DMS 273 (cell line): Measurements from ENCODE around the gene NOX5.

Experiments
- DNase-seq: peaks from one replicate; lab custom pipeline; 2025; ENCODE audit not compliant: unreplicated experiment; lab: John Stamatoyannopoulos, UW

Gene NOX5

GRCh38 chr15:68990231-68990991 is 24.1 kb upstream of the NOX5 start:
- no peak for DNase-seq

- peak; percentile 91 for DNase-seq
Observed at GRCh38 chr15:68990992-68991500, 23.4 kb upstream of the NOX5 start.

GRCh38 chr15:68991723-68992122 is 22.8 kb upstream of the NOX5 start:
- peak; percentile 96 for DNase-seq

GRCh38 chr15:68992696-68993095 is 21.8 kb upstream of the NOX5 start:
- no peak for DNase-seq

- DNase-seq: no peak
Observed at GRCh38 chr15:68993276-68993675, 21.2 kb upstream of the NOX5 start.

- DNase-seq: no peak
Observed at GRCh38 chr15:68994149-68994548, 20.3 kb upstream of the NOX5 start.

GRCh38 chr15:68994981-68995761 is 19.3 kb upstream of the NOX5 start:
- DNase-seq: no peak

GRCh38 chr15:68997050-68997449 is 17.4 kb upstream of the NOX5 start:
- DNase-seq: no peak

- no peak for DNase-seq
Observed at GRCh38 chr15:68997930-68998777, 16.3 kb upstream of the NOX5 start.

- no peak for DNase-seq
Observed at GRCh38 chr15:68999091-68999490, 15.4 kb upstream of the NOX5 start.

GRCh38 chr15:69000091-69000490 is 14.4 kb upstream of the NOX5 start:
- DNase-seq: peak; percentile 28

GRCh38 chr15:69000725-69001503 is 13.6 kb upstream of the NOX5 start:
- DNase-seq: peak; percentile 73

GRCh38 chr15:69002783-69003182 is 11.7 kb upstream of the NOX5 start:
- DNase-seq: no peak

GRCh38 chr15:69004011-69004410 is 10.5 kb upstream of the NOX5 start:
- no peak for DNase-seq

GRCh38 chr15:69008056-69008455 is 6.4 kb upstream of the NOX5 start:
- DNase-seq: no peak

GRCh38 chr15:69009341-69009740 is 5.2 kb upstream of the NOX5 start:
- DNase-seq: no peak

GRCh38 chr15:69011641-69012040 is 2.9 kb upstream of the NOX5 start:
- DNase-seq: no peak

GRCh38 chr15:69012761-69013364 is 1.6 kb upstream of the NOX5 start:
- no peak for DNase-seq

- DNase-seq: peak; percentile 49
Observed at GRCh38 chr15:69013726-69014406, 629 bp upstream of the NOX5 start.

GRCh38 chr15:69015591-69015990 is 1.1 kb downstream of the NOX5 start:
- DNase-seq: no peak
